ENCODE results near the gene IPO9.
"Not testable (repeated sequence)": the region's sequence is repeated elsewhere in the genome, so short reads cannot be mapped to it uniquely, and the experiment has no call there.

Gene IPO9

DNA sequence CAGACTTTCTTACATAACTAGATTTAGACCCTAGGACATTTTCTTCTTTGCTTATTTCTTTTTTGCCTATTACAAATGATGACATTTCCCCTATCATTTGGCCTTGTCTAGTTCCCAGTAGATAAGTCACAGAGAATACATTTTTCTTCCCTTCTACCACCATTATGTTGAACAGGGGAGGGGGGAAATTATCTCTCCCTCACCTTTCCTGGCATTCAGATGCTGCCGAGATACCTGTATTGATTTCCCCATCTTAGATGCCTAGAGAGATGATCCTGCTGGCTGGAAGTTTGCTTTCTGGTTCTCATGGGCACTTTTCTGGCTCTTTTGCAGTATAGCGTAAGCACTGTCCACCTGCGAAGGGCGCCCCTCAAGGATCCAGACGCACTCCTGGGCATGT, 5.7 kb downstream of the IPO9 start:
- Histone ChIP-seq H3K27me3 (ENCODE audit: insufficient read depth, poor library complexity, severe bottlenecking) (no peaks in the 10 kb centered on the region), H3K27ac (replicated peaks) (no peak overlapping the region), H3K4me3 (replicated peaks; ENCODE audit: insufficient read depth, low read length) (no peak overlapping the region)
- no peak for TF ChIP-seq SPI1 (IDR thresholded peaks at IDR 0.05; ENCODE audit: borderline replicate concordance, low read depth)
- TF ChIP-seq POLR2AphosphoS5 (IDR thresholded peaks at IDR 0.05; ENCODE audit: low read depth) = no peak
- TF ChIP-seq GABPA (IDR thresholded peaks at IDR 0.05; ENCODE audit: low read depth) = no peak
- TF ChIP-seq REST (IDR thresholded peaks at IDR 0.05; ENCODE audit: insufficient replicate concordance, low read depth) = no peak
- no peak for TF ChIP-seq CTCF (IDR thresholded peaks at IDR 0.05; ENCODE audit: insufficient read depth, low read length)
- no peak for DNase-seq (ENCODE audit: low read depth in 1 of 2, low spot score in 1 of 2)

DNA sequence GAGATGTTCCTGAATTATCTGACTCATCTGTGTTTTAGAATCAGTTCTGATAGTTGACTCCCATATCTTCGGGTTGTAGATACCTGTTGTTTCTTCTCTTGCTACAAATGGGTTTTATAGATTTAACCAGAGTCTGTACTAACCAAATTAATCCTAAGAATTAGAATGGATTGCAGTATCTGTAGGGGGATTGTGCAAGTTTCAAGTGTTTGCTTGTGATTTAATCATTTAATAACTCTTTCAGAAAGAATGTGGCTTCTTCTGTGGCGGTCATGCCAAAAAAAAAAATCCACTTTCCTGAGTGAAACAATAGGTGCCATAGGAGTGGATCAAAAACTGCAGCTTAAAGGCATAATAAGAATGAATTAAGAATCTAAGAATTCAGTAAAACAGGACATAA, 9.4 kb downstream of the IPO9 start:
- Histone ChIP-seq H3K4me3 (replicated peaks; ENCODE audit: insufficient read depth, low read length) (no peak overlapping the region), H3K27ac (replicated peaks) (no peak overlapping the region), H3K27me3 (ENCODE audit: insufficient read depth, poor library complexity, severe bottlenecking) (no peaks in the 10 kb centered on the region)
- no peak for TF ChIP-seq REST (IDR thresholded peaks at IDR 0.05; ENCODE audit: insufficient replicate concordance, low read depth)
- no peak for TF ChIP-seq CTCF (IDR thresholded peaks at IDR 0.05; ENCODE audit: insufficient read depth, low read length)
- TF ChIP-seq GABPA (IDR thresholded peaks at IDR 0.05; ENCODE audit: low read depth) = no peak
- no peak for TF ChIP-seq POLR2AphosphoS5 (IDR thresholded peaks at IDR 0.05; ENCODE audit: low read depth)
- no peak for TF ChIP-seq SPI1 (IDR thresholded peaks at IDR 0.05; ENCODE audit: borderline replicate concordance, low read depth)
- no peak for DNase-seq (ENCODE audit: low read depth in 1 of 2, low spot score in 1 of 2)

DNA sequence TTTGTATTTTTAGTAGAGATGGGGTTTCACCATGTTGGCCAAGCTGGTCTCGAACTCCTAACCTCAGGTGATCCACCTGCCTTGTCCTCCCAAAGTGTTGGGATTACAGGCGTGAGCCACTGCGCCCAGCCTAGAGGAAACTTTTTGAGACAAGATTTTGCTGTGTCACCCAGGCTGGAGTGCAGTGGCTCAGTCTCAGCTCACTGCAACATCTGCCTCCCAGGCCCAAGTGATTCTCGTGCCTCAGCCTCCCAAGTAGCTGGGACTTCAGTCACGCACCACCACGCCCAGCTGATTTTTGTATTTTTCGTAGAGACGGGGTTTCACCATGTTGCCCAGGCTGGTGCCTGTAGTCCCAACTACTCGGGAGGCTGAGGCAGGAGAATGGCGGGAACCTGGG, 10.1 kb downstream of the IPO9 start:
- H3K4me3 ChIP-seq (replicated peaks; ENCODE audit: insufficient read depth, low read length); DNase-seq (ENCODE audit: low read depth in 1 of 2, low spot score in 1 of 2); H3K27me3 ChIP-seq (ENCODE audit: insufficient read depth, poor library complexity, severe bottlenecking); H3K27ac ChIP-seq (replicated peaks): not testable (repeated sequence)

DNA sequence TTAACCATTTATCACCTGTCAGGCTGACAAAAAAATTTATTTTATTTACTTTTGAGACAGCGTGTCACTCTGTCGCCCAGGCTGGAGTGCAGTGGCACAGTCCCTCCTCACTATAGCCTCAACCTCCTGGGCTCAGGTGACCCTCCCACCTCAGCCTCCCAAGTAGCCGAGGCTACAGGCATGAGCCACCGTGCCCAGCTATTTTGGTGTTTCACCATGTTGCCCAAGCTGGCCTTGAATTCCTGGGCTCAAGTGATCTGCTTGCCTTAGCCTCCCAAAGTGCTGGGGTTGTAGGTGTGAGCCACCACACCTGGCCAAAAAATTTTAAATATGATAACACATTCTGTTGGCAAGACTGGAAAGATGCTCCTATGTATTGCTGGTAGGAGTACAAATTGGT, 11.1 kb downstream of the IPO9 start:
- H3K27me3 ChIP-seq (ENCODE audit: insufficient read depth, poor library complexity, severe bottlenecking) = no peaks in the 10 kb centered on the region
- H3K4me3 ChIP-seq (replicated peaks; ENCODE audit: insufficient read depth, low read length) = no peak overlapping the region
- DNase-seq (ENCODE audit: low read depth in 1 of 2, low spot score in 1 of 2) = no peak
- H3K27ac ChIP-seq (replicated peaks) = no peak overlapping the region
- TF ChIP-seq GABPA (IDR thresholded peaks at IDR 0.05; ENCODE audit: low read depth) = no peak
- no peak for TF ChIP-seq POLR2AphosphoS5 (IDR thresholded peaks at IDR 0.05; ENCODE audit: low read depth)
- no peak for TF ChIP-seq CTCF (IDR thresholded peaks at IDR 0.05; ENCODE audit: insufficient read depth, low read length)
- no peak for TF ChIP-seq REST (IDR thresholded peaks at IDR 0.05; ENCODE audit: insufficient replicate concordance, low read depth)
- no peak for TF ChIP-seq SPI1 (IDR thresholded peaks at IDR 0.05; ENCODE audit: borderline replicate concordance, low read depth)
